ENCODE measurements around the gene TMEM178B.
"Not testable (repeated sequence)": the region's sequence is repeated elsewhere in the genome, so short reads cannot be mapped to it uniquely, and the experiment has no call there.

TMEM178B gene

GRCh38 chr7:141389140-141389796, 315.4 kb downstream of the TMEM178B start:
- no peak for DNase-seq (ENCODE audit: low read depth)

GRCh38 chr7:141390339-141390738, 316.5 kb downstream of the TMEM178B start:
- no peak for DNase-seq (ENCODE audit: low read depth)

GRCh38 chr7:141393056-141393455, 319.2 kb downstream of the TMEM178B start:
- no peak for DNase-seq (ENCODE audit: low read depth)

GRCh38 chr7:141397236-141398163, 323.6 kb downstream of the TMEM178B start:
- DNase-seq (ENCODE audit: low read depth), result no peak

DNA sequence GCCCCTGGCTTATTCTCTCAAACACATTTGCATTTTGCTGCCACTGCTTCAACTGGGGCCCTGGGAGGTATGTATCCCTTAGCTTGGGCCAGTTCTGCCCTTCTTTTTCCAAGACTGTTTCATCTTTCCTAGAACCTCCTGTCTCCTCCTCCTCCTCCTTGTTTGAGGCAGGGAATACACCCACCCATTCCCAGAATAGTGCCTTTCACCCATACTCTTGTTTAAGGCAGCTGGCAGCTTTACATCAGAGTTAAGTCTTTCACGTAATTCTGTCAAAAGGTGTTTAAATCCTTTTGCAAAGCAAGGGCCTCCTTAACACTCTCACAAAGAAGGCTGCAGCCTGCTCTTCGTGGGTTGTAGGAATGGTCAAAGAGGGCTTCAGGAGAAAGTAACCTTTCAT, 326.5 kb downstream of the TMEM178B start:
- DNase-seq (ENCODE audit: low read depth), result no peak

GRCh38 chr7:141402277-141402996, 328.6 kb downstream of the TMEM178B start:
- DNase-seq (ENCODE audit: low read depth), result no peak

DNA sequence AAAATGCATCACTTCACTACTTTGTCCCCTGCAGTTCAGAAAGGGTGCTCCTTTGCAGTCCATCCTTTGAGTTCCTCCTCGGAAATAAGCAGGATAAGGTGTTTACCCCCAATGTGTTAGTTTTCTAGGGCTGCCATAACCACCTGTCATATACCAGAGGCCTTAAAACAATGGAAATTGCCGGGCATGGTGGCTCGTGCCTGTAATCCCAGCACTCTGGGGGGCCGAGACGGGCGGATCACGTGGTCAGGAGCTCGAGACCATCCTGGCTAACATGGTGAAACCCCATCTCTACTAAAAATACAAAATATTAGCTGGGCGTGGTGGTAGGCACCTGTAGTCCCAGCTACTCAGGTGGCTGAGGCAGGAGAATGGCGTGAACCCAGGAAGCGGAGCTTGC, 330.0 kb downstream of the TMEM178B start:
- DNase-seq (ENCODE audit: low read depth), result not testable (repeated sequence)

GRCh38 chr7:141406347-141406746, 332.5 kb downstream of the TMEM178B start:
- DNase-seq (ENCODE audit: low read depth), result no peak

DNA sequence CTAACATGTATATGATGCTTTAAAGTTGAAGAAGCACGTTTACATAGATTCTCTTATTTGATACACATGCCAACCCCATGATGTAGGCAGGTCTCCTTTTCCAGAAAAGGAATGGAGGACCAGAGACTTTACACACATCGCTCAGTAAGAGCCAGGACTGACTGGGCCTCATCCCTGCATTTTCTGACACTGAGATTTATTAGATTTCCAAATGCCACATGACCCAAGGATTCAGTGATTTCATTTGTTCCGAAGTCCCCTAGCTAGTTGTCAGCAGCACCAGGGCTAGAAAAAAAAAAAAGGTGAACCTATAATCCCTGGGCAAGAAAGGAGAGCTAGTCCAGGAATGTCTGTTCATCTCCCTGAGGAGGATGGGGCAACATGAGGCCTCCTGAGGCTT, 334.0 kb downstream of the TMEM178B start:
- DNase-seq (ENCODE audit: low read depth), result no peak

DNA sequence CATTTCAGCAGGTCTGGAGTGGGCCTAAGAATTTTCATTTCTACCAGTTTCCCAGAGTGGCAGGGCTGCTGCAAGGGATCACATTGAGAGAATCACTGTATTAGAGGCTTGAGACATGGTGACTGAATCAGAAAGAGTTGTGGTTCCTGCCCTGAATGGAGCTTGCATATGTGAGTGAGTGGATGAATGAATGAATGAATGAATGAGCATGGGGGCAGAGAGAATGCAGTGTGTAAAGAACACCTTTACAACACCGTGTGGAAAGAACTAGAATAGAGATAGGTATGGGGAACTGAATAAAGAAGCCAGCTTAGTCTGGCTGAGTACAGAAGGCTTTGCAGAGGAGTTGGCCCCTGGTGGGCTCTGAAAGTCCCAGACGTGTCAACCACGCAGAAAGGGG, 334.6 kb downstream of the TMEM178B start:
- no peak for DNase-seq (ENCODE audit: low read depth)

- no peak for DNase-seq (ENCODE audit: low read depth)
These were observed 335.4 kb downstream of the TMEM178B start for GRCh38 chr7:141409219-141409618.

GRCh38 chr7:141409801-141410329, 336.0 kb downstream of the TMEM178B start:
- no peak for DNase-seq (ENCODE audit: low read depth)

DNA sequence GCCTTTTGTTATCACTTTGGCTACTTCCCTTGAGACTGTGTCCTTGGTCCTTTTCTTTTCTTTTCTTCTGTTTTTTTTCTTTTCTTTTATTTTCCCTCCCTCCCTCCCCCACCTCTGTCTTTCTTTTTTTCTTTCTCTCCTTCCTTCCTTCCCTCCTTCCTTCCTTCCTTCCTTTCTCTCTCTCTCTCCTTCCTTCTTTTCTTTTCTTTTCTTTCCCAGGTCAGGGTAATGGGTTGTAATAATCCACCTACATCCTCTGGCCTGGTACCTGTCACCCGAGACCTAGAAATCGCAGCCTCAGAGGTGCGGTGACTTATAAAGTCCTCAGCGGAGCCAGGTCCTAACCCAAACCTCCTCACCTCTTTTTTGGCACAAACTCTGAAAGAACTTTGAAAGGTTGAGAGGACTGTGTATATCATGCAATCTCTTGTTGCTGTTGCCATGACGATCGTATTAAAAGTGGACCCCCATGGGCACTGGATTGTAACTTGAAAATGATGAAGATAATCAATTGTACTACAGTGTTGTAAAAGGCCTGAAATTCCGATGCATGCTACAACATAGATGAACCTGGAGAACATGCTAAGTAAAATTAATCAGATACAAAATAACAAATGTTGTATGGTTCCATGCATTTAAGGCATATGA, 336.6 kb downstream of the TMEM178B start:
- DNase-seq (ENCODE audit: low read depth), result no peak

GRCh38 chr7:141411133-141411532, 337.3 kb downstream of the TMEM178B start:
- DNase-seq (ENCODE audit: low read depth), result no peak

DNA sequence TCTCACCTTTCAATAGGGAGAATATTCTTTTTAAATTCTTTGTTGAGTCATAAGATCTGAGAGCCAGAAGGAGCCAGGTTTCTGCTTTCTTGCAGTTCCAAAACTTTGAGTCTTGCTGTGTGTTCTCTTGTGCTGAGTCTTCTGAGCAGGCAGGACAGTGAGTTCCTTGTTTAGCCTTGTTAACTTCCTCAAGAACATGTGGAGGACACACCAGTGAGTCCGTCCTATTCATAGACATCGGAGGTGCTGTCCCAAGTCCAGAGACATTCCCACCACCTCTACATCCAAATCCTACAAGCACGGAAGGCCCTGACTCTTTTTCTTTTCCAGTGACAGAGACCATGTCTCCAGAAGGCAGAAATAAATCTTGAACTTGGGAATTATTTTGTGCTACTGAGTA, 342.1 kb downstream of the TMEM178B start:
- DNase-seq (ENCODE audit: low read depth), result no peak

GRCh38 chr7:141416650-141417270, 342.9 kb downstream of the TMEM178B start:
- DNase-seq (ENCODE audit: low read depth), result no peak

GRCh38 chr7:141417506-141417905, 343.6 kb downstream of the TMEM178B start:
- no peak for DNase-seq (ENCODE audit: low read depth)

DNA sequence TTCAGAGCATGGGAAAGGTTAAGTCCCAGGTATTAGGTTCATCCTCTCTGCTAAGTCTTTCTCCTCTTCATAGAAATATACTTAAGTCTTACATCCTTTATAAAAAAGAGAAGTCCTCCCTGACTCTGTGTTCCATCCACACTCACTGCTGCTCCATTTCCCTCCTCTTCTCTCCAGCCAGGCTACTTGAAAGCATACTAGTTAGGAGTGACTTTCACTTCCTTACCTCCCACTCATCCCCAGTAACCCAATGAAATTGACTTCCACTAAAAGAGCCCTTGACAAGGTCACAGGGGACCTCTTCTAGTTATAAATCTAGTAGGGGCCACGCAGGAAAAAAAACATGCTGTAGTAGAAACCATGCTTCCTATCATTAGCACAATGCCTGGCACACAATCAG, 344.2 kb downstream of the TMEM178B start:
- no peak for DNase-seq (ENCODE audit: low read depth)

- no peak for DNase-seq (ENCODE audit: low read depth)
These were observed 347.4 kb downstream of the TMEM178B start for GRCh38 chr7:141421306-141421705.

DNA sequence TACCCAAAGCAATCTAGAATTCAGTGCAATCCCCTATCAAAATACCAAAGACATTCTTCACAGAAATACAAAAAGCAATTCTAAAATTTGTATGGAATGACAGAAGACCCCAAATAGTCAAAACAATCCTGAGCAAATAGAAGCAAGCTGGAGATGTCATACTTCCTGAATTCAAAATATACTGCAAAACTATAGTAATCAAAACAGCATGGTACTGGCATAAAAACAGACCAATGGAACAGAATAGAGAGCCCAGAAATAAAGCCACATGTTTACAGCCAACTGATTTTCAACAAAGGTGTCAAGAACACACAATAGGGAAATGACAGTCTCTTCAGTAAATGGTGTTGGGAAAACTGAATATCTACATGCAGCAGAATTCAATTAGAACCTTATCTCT, 353.3 kb downstream of the TMEM178B start:
- no peak for DNase-seq (ENCODE audit: low read depth)

- DNase-seq (ENCODE audit: low read depth), result no peak
These were observed 356.7 kb downstream of the TMEM178B start for GRCh38 chr7:141430455-141431139.
